Liver (tissue), 9 donors: ENCODE measurements around the gene SEMA5A. TPM values are rescaled to one million over a fixed set of nuclear protein-coding genes. Genes with fewer than 3 reads are reported as not detected.

Source experiments
- DNase-seq: peaks from one replicate; pipeline ENCODE4 v3.0.0-alpha.2; 2017; ENCODE audit warnings: low spot score
- H3K27ac ChIP-seq, 2 donors: one replicate each; pipeline ENCODE4 v1.7.0; 2013; ENCODE audit warnings: inconsistent platforms in 2 of 2, low read length in 2 of 2, control low read depth in 1 of 2, low read depth in 1 of 2, mild to moderate bottlenecking in 1 of 2
- H3K27me3 ChIP-seq, 4 donors: one replicate each; pipeline versions ENCODE4 v1.6.1 to v1.7.0; 2013; ENCODE audit warnings: low read length in 3 of 4, inconsistent platforms in 1 of 4, mild to moderate bottlenecking in 1 of 4, moderate library complexity in 1 of 4; ENCODE audit not compliant: control insufficient read depth in 4 of 4, insufficient read depth in 4 of 4
- H3K36me3 ChIP-seq, 4 donors: one replicate each; pipeline versions ENCODE4 v1.6.1 to v1.7.0; 2013; ENCODE audit warnings: low read length in 3 of 4, mild to moderate bottlenecking in 3 of 4, low read depth in 1 of 4, moderate library complexity in 1 of 4; ENCODE audit not compliant: control insufficient read depth in 4 of 4, insufficient read depth in 3 of 4
- H3K4me1 ChIP-seq, 4 donors: one replicate each; pipeline versions ENCODE4 v1.6.1 to v1.7.0; 2013; ENCODE audit warnings: low read length in 3 of 4, mild to moderate bottlenecking in 3 of 4, moderate library complexity in 1 of 4; ENCODE audit not compliant: control insufficient read depth in 4 of 4, insufficient read depth in 4 of 4
- H3K4me3 ChIP-seq, 3 donors: one replicate each; pipeline versions ENCODE4 v1.6.1 to v1.7.0; 2013; ENCODE audit warnings: low read length in 3 of 3, control low read depth in 1 of 3, low read depth in 1 of 3, mild to moderate bottlenecking in 1 of 3
- H3K9ac ChIP-seq, 2 donors: one replicate each; pipeline ENCODE4 v1.7.0; 2013; ENCODE audit warnings: low read length in 2 of 2, mild to moderate bottlenecking in 2 of 2, moderate library complexity in 2 of 2, control low read depth in 1 of 2, low read depth in 1 of 2
- H3K9me3 ChIP-seq, 4 donors: one replicate each; pipeline versions ENCODE4 v1.6.1 to v1.7.0; 2013; ENCODE audit warnings: low read length in 3 of 4; ENCODE audit not compliant: control insufficient read depth in 4 of 4
- EGR1 ChIP-seq, 2 donors: IDR thresholded peaks; 2 replicates each; pipeline ENCODE4 v1.6.1; 2016 to 2018; ENCODE audit warnings: antibody characterized with exemption in 2 of 2, low read depth in 2 of 2
- FOXA1 ChIP-seq: IDR thresholded peaks from 2 replicates; pipeline ENCODE4 v1.6.1; 2016; ENCODE audit warnings: antibody characterized with exemption
- FOXA2 ChIP-seq: IDR thresholded peaks from 2 replicates; pipeline ENCODE4 v1.6.1; 2016; ENCODE audit warnings: antibody characterized with exemption
- GABPA ChIP-seq, 2 donors: IDR thresholded peaks in 1 of 2; conservative IDR thresholded peaks in 1 of 2; 2 replicates each; pipeline ENCODE4 v1.6.1; 2016; ENCODE audit warnings: antibody characterized with exemption in 2 of 2, mild to moderate bottlenecking in 1 of 2, moderate library complexity in 1 of 2
- HNF4A ChIP-seq, 2 donors: conservative IDR thresholded peaks; 2 replicates each; pipeline ENCODE4 v1.6.1; 2016; ENCODE audit warnings: antibody characterized with exemption in 2 of 2, mild to moderate bottlenecking in 2 of 2
- NR2F2 ChIP-seq: IDR thresholded peaks from 2 replicates; pipeline ENCODE4 v1.6.1; 2016; ENCODE audit warnings: antibody characterized with exemption
- RAD21 ChIP-seq, 2 donors: IDR thresholded peaks; 2 replicates each; pipeline ENCODE4 v1.6.1; 2016; ENCODE audit warnings: antibody characterized with exemption in 2 of 2, mild to moderate bottlenecking in 2 of 2
- REST ChIP-seq: IDR thresholded peaks from 2 replicates; pipeline ENCODE4 v1.6.1; 2016; ENCODE audit warnings: antibody characterized with exemption, mild to moderate bottlenecking
- RXRA ChIP-seq, 2 donors: IDR thresholded peaks; 2 replicates each; pipeline ENCODE4 v1.6.1; 2017 to 2018; ENCODE audit warnings: antibody characterized with exemption in 2 of 2, mild to moderate bottlenecking in 1 of 2
- SP1 ChIP-seq: IDR thresholded peaks from 2 replicates; pipeline ENCODE4 v1.6.1; 2018; ENCODE audit warnings: antibody characterized with exemption, mild to moderate bottlenecking
- TAF1 ChIP-seq: conservative IDR thresholded peaks from 2 replicates; pipeline ENCODE4 v1.6.1; 2016; ENCODE audit warnings: antibody characterized with exemption, mild to moderate bottlenecking
- YY1 ChIP-seq: IDR thresholded peaks from 2 replicates; pipeline ENCODE4 v1.6.1; 2016; ENCODE audit warnings: antibody characterized with exemption, mild to moderate bottlenecking
- WGBS: extraction: QIAGEN DNeasy Blood & Tissue Kit; methylation state at CpG from one replicate; pipeline ENCODE4 v1.1.7; 2013; 5-methylcytosine and 5-hydroxymethylcytosine counted together
- polyA plus RNA-seq, 2 donors: library from polyadenylated mRNA; stranded (reverse) in 1 of 2; unstranded in 1 of 2; fragments of 200-250 nt in 1 of 2; fragments of >200 nt in 1 of 2; fragmentation: Nextera tagmentation in 1 of 2; extraction: Ambion mirVana in 1 of 2; gene quantifications; one replicate each; pipeline versions ENCODE4 v1.2.1 to v1.2.3, GENCODE V29; 2013 to 2015
- total RNA-seq, 2 donors: library from RNA; depleted of rRNA; stranded (reverse); fragments of >200 nt; gene quantifications; one replicate each; pipeline ENCODE4 v1.2.3, GENCODE V29; 2014
- TF ChIP-seq, protein P1 (sequence below): IDR thresholded peaks from 2 replicates; pipeline ENCODE4 v1.6.1; 2016; ENCODE audit warnings: antibody characterized with exemption
- TF ChIP-seq, protein P2 (sequence below): IDR thresholded peaks from 2 replicates; pipeline ENCODE4 v1.6.1; 2016; ENCODE audit warnings: antibody characterized with exemption
- donor health status: healthy.
- donor health status: healthy.
- donor health status: healthy.
- donor health status: healthy.
- donor health status: healthy.

The SEMA5A gene
- total and polyA plus RNA-seq, 4 donors: 1.1 to 5.8 (median 3.2) TPM

DNA sequence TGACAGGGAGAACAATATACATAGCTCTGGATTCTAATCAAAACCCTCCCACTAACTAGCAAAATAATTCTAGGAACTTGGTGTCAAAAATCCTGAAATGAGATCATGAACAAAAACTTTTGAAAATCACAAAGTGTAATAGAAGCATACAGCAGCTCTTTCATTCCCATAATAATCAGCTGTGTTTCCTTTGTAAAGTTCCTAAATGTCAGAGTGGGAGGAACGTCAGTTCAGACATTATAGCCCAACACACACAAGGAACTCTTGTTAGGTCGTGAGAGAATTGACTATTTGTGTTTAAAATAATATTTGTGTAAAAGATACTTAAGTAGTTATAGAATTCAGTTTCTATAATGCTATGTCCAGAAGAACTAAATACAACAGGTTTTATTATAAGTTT lies 312.8 kb downstream of the SEMA5A start:
- 73% methylated on average over 2 of the region's 2 CpGs for WGBS
- Histone ChIP-seq H3K27ac (no peak overlapping the region), H3K9ac (no peak overlapping the region), H3K4me1 (no peaks in the 10 kb centered on the region), H3K9me3 (no peaks in the 10 kb centered on the region), H3K36me3 (no peaks in the 10 kb centered on the region), H3K27me3 (no peaks in the 10 kb centered on the region), H3K4me3 (no peak overlapping the region)
- no peak for TF ChIP-seq SP1
- TF ChIP-seq, protein P1, sequence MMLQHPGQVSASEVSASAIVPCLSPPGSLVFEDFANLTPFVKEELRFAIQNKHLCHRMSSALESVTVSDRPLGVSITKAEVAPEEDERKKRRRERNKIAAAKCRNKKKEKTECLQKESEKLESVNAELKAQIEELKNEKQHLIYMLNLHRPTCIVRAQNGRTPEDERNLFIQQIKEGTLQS: no peak
- TF ChIP-seq RAD21 (IDR thresholded peaks at IDR 0.05): no peak
- no peak for TF ChIP-seq REST
- TF ChIP-seq EGR1 (IDR thresholded peaks at IDR 0.05; ENCODE audit: low read depth in 2 of 2): no peak
- TF ChIP-seq, protein P2, sequence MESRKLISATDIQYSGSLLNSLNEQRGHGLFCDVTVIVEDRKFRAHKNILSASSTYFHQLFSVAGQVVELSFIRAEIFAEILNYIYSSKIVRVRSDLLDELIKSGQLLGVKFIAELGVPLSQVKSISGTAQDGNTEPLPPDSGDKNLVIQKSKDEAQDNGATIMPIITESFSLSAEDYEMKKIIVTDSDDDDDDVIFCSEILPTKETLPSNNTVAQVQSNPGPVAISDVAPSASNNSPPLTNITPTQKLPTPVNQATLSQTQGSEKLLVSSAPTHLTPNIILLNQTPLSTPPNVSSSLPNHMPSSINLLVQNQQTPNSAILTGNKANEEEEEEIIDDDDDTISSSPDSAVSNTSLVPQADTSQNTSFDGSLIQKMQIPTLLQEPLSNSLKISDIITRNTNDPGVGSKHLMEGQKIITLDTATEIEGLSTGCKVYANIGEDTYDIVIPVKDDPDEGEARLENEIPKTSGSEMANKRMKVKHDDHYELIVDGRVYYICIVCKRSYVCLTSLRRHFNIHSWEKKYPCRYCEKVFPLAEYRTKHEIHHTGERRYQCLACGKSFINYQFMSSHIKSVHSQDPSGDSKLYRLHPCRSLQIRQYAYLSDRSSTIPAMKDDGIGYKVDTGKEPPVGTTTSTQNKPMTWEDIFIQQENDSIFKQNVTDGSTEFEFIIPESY: no peak
- no peak for TF ChIP-seq FOXA2
- DNase-seq: no peak

- no peaks in the 10 kb centered on the region for H3K9me3 ChIP-seq
- TF ChIP-seq FOXA1: no peak
- TF ChIP-seq HNF4A (conservative IDR thresholded peaks at IDR 0.05): no peak
- no peak for TF ChIP-seq EGR1 (IDR thresholded peaks at IDR 0.05; ENCODE audit: low read depth in 2 of 2)
- no peak for TF ChIP-seq YY1
- TF ChIP-seq TAF1: no peak
- no peak for TF ChIP-seq SP1
- TF ChIP-seq FOXA2: no peak
- no peak for TF ChIP-seq GABPA (IDR thresholded peaks at IDR 0.05 in 1 of 2, conservative IDR thresholded peaks at IDR 0.05 in 1 of 2)
- TF ChIP-seq RXRA (IDR thresholded peaks at IDR 0.05): no peak
- no peak overlapping the region for H3K9ac ChIP-seq
- H3K4me1 ChIP-seq: no peaks in the 10 kb centered on the region
- H3K27me3 ChIP-seq: no peaks in the 10 kb centered on the region
- no peak overlapping the region for H3K27ac ChIP-seq
- H3K36me3 ChIP-seq: no peaks in the 10 kb centered on the region
- 88% methylated on average over 2 of the region's 2 CpGs for WGBS
- H3K4me3 ChIP-seq: no peak overlapping the region
- no peak for DNase-seq
Measured at GRCh38 chr5:9231842-9232241, 314.0 kb downstream of the SEMA5A start.

GRCh38 chr5:9230355-9230754 lies 315.5 kb downstream of the SEMA5A start:
- 91% methylated on average over 5 of the region's 5 CpGs for WGBS
- Histone ChIP-seq H3K36me3 (no peaks in the 10 kb centered on the region), H3K4me1 (no peaks in the 10 kb centered on the region), H3K9ac (no peak overlapping the region), H3K27me3 (no peaks in the 10 kb centered on the region), H3K27ac (no peak overlapping the region), H3K9me3 (no peaks in the 10 kb centered on the region), H3K4me3 (no peak overlapping the region)
- no peak for DNase-seq
- TF ChIP-seq FOXA1: no peak
- TF ChIP-seq EGR1 (IDR thresholded peaks at IDR 0.05; ENCODE audit: low read depth in 2 of 2): no peak
- TF ChIP-seq, protein P2: no peak
- TF ChIP-seq NR2F2: no peak
